Choroid plexus epithelial cell (primary cell): ENCODE data around the gene ACOX3.

Experiments
- DNase-seq: peaks from one replicate; pipeline ENCODE4 v3.0.0-alpha.2; 2010; ENCODE audit warnings: low read depth
- H3K4me3 ChIP-seq: 2 replicates; pipeline ENCODE4 v1.5.1; 2011; ENCODE audit warnings: low read depth, mild to moderate bottlenecking, control low read depth, low read length, moderate library complexity
- CTCF ChIP-seq: conservative IDR thresholded peaks from 2 replicates; pipeline ENCODE4 v1.5.1; 2011; ENCODE audit warnings: low read depth, mild to moderate bottlenecking, control low read depth, inconsistent platforms, low read length, moderate library complexity

The ACOX3 gene

GRCh38 chr4:8369426-8370105 lies 71.0 kb downstream of the ACOX3 start:
- TF ChIP-seq CTCF = no peak
- no peak overlapping the region for H3K4me3 ChIP-seq
- no peak for DNase-seq

GRCh38 chr4:8368998-8369397 lies 71.5 kb downstream of the ACOX3 start:
- no peak overlapping the region for H3K4me3 ChIP-seq
- no peak for TF ChIP-seq CTCF
- DNase-seq = no peak

- TF ChIP-seq CTCF = no peak
These were observed 72.5 kb downstream of the ACOX3 start for GRCh38 chr4:8368061-8368481.

GRCh38 chr4:8366601-8367000 lies 73.9 kb downstream of the ACOX3 start:
- no peak for DNase-seq
- H3K4me3 ChIP-seq = no peak overlapping the region
- no peak for TF ChIP-seq CTCF

More at GRCh38 chr4:8368061-8368481, 72.5 kb downstream of the ACOX3 start:
- no peak overlapping the region for H3K4me3 ChIP-seq
- DNase-seq = no peak

- no peak for DNase-seq
- TF ChIP-seq CTCF = no peak
- H3K4me3 ChIP-seq = no peak overlapping the region
These were observed 74.6 kb downstream of the ACOX3 start for GRCh38 chr4:8365951-8366350.

- TF ChIP-seq CTCF = no peak
- DNase-seq = no peak
- H3K4me3 ChIP-seq = no peak overlapping the region
These were observed 75.2 kb downstream of the ACOX3 start for GRCh38 chr4:8365353-8365752.

GRCh38 chr4:8364848-8365350 lies 75.6 kb downstream of the ACOX3 start:
- no peak for TF ChIP-seq CTCF
- no peak for DNase-seq
- H3K4me3 ChIP-seq = no peak overlapping the region
